WTC11 (cell line): ENCODE data around the gene PEAR1. TPM values are rescaled to one million over a fixed set of nuclear protein-coding genes. Genes with fewer than 3 reads are reported as not detected.

ENCODE experiments used
- ATAC-seq: fragments of 200-7000 bp; cut with Tn5 transposase; 2 replicates; pipeline ENCODE4 v1.10.0; 2021; ENCODE audit warnings: mild to moderate bottlenecking, moderate library complexity
- CTCF ChIA-PET: fragments of 300-600 bp; sonication (Branson Sonifier 250); formaldehyde crosslinking; loops from one replicate; lab custom pipeline; 2021; ENCODE audit warnings: antibody characterized with exemption; lab: Charles Lee
- POLR2A ChIA-PET: fragments of 350-600 bp; sonication (Branson Sonifier 250); formaldehyde crosslinking; loops from one replicate; lab custom pipeline; 2021; ENCODE audit warnings: antibody characterized with exemption; lab: Charles Lee
- DNase-seq: peaks from one replicate; pipeline ENCODE4 v3.0.0; 2021; ENCODE audit warnings: low spot score
- H3K27ac Mint-ChIP-seq: 2 replicates; pipeline ENCODE4 v1.8.0; 2021; ENCODE audit warnings: mixed read lengths
- H3K27me3 Mint-ChIP-seq: 2 replicates; pipeline ENCODE4 v1.8.0; 2021; ENCODE audit warnings: low read depth, mild to moderate bottlenecking, moderate library complexity, mixed read lengths
- H3K36me3 Mint-ChIP-seq: 2 replicates; pipeline ENCODE4 v1.8.0; 2021; ENCODE audit warnings: mixed read lengths
- H3K4me1 Mint-ChIP-seq: 2 replicates; pipeline ENCODE4 v1.8.0; 2022; ENCODE audit warnings: mixed read lengths
- H3K4me3 Mint-ChIP-seq: 2 replicates; pipeline ENCODE4 v1.8.0; 2021; ENCODE audit warnings: mild to moderate bottlenecking, moderate library complexity, mixed read lengths
- H3K9me3 Mint-ChIP-seq: 2 replicates; pipeline ENCODE4 v1.8.0; 2021; ENCODE audit warnings: mixed read lengths
- E2F1 ChIP-seq: sonication (generic); formaldehyde crosslinking; IDR thresholded peaks from 2 replicates; pipeline ENCODE4 v1.8.0; 2022; ENCODE audit warnings: mild to moderate bottlenecking, missing genetic modification reagents
- EMX1 ChIP-seq: fragments of 250-450 bp; sonication (Bioruptor Pico); IDR thresholded peaks from 2 replicates; pipeline ENCODE4 v1.8.0; 2021; ENCODE audit warnings: mild to moderate bottlenecking
- HMGXB4 ChIP-seq: sonication (generic); formaldehyde crosslinking; IDR thresholded peaks from 2 replicates; pipeline ENCODE4 v1.8.1; 2023; ENCODE audit warnings: mild to moderate bottlenecking, moderate library complexity, missing genetic modification reagents
- IRF1 ChIP-seq: sonication (generic); formaldehyde crosslinking; IDR thresholded peaks from 2 replicates; pipeline ENCODE4 v1.8.0; 2023; ENCODE audit warnings: missing genetic modification reagents
- JUN ChIP-seq: sonication (generic); formaldehyde crosslinking; IDR thresholded peaks from 2 replicates; pipeline ENCODE4 v1.8.0; 2023; ENCODE audit warnings: mild to moderate bottlenecking, missing genetic modification reagents
- KAT7 ChIP-seq: sonication (generic); formaldehyde crosslinking; IDR thresholded peaks from 2 replicates; pipeline ENCODE4 v1.8.1; 2023; ENCODE audit warnings: missing genetic modification reagents, mild to moderate bottlenecking, borderline replicate concordance
- MAX ChIP-seq: sonication (generic); formaldehyde crosslinking; IDR thresholded peaks from 2 replicates; pipeline ENCODE4 v1.8.0; 2022; ENCODE audit warnings: mild to moderate bottlenecking, missing genetic modification reagents
- NFATC4 ChIP-seq: fragments of 250-450 bp; sonication (Bioruptor Pico); IDR thresholded peaks from 2 replicates; pipeline ENCODE4 v1.9.0; 2021; ENCODE audit warnings: mild to moderate bottlenecking
- NR2C2 ChIP-seq: sonication (generic); formaldehyde crosslinking; IDR thresholded peaks from 2 replicates; pipeline ENCODE4 v1.8.0; 2022; ENCODE audit warnings: mild to moderate bottlenecking, missing genetic modification reagents
- PRDM15 ChIP-seq: sonication (generic); formaldehyde crosslinking; IDR thresholded peaks from 2 replicates; pipeline ENCODE4 v1.8.0; 2022; ENCODE audit warnings: missing genetic modification reagents
- SMAD4 ChIP-seq: sonication (generic); formaldehyde crosslinking; IDR thresholded peaks from 2 replicates; pipeline ENCODE4 v1.8.0; 2022; ENCODE audit warnings: mild to moderate bottlenecking, missing genetic modification reagents
- USF2 ChIP-seq: sonication (generic); formaldehyde crosslinking; IDR thresholded peaks from 2 replicates; pipeline ENCODE4 v1.8.1; 2023; ENCODE audit warnings: mild to moderate bottlenecking, missing genetic modification reagents, moderate library complexity
- ZNF219 ChIP-seq: sonication (generic); formaldehyde crosslinking; IDR thresholded peaks from 2 replicates; pipeline ENCODE4 v1.8.0; 2023; ENCODE audit warnings: missing genetic modification reagents, mild to moderate bottlenecking, borderline replicate concordance
- ZNF281 ChIP-seq: sonication (generic); formaldehyde crosslinking; IDR thresholded peaks from 2 replicates; pipeline ENCODE4 v1.8.0; 2023; ENCODE audit warnings: mild to moderate bottlenecking, missing genetic modification reagents
- ZNF423 ChIP-seq: fragments of 250-450 bp; sonication (Bioruptor Pico); IDR thresholded peaks from 2 replicates; pipeline ENCODE4 v2.1.2; 2022; ENCODE audit warnings: mild to moderate bottlenecking, moderate library complexity
- ZNF671 ChIP-seq: fragments of 250-450 bp; sonication (Bioruptor Pico); IDR thresholded peaks from 2 replicates; pipeline ENCODE4 v1.8.0; 2021; ENCODE audit warnings: mild to moderate bottlenecking
- ZSCAN18 ChIP-seq: fragments of 250-450 bp; sonication (Bioruptor Pico); IDR thresholded peaks from 2 replicates; pipeline ENCODE4 v2.1.2; 2022; ENCODE audit warnings: mild to moderate bottlenecking, moderate library complexity
- total RNA-seq: library from RNA; stranded (reverse); gene quantifications from 3 replicates; pipeline ENCODE4 v1.2.3, GENCODE V29; 2021

The PEAR1 gene
- total RNA-seq, 1 experiment from 2014 or later, result 1.6 TPM

- TF ChIP-seq MAX (CRISPR knock-in tag), result no peak
- TF ChIP-seq EMX1 (CRISPR knock-in tag), result no peak
- TF ChIP-seq NR2C2 (CRISPR knock-in tag), result no peak
- TF ChIP-seq HMGXB4 (CRISPR knock-in tag), result no peak
- no peak for TF ChIP-seq JUN
- TF ChIP-seq, all 79 proteins: peak for 0
Measured at GRCh38 chr1:156937883-156938282, 44.4 kb downstream of the PEAR1 start (continued).

- POLR2A ChIA-PET, result no interaction called here
- no peak for DNase-seq
- Mint-ChIP-seq H3K36me3 (peaks cover 39% of the 10 kb centered on the region), H3K4me1 (peaks cover 11% of the 10 kb centered on the region), H3K9me3 (no peaks in the 10 kb centered on the region), H3K27me3 (no peaks in the 10 kb centered on the region), H3K4me3 (no peak overlapping the region), H3K27ac (no peak overlapping the region)
- ATAC-seq, result no peak
- CTCF ChIA-PET, result interaction anchor here (1.9 to 2.2 kb wide), 2 partner anchors 28 to 135 kb away, joined by 6 to 7 read pairs; no protein-coding TSS in a partner anchor
- no peak for TF ChIP-seq USF2 (CRISPR knock-in tag)
- no peak for TF ChIP-seq SMAD4 (CRISPR knock-in tag)
- TF ChIP-seq ZNF219 (CRISPR knock-in tag), result no peak
- no peak for TF ChIP-seq NFATC4 (CRISPR knock-in tag)
- no peak for TF ChIP-seq PRDM15 (CRISPR knock-in tag)
- no peak for TF ChIP-seq E2F1 (CRISPR knock-in tag)
- TF ChIP-seq ZNF281 (CRISPR knock-in tag), result no peak
- TF ChIP-seq ZNF423 (CRISPR knock-in tag), result no peak
- no peak for TF ChIP-seq ZSCAN18 (CRISPR knock-in tag)
- no peak for TF ChIP-seq KAT7 (CRISPR knock-in tag)
- TF ChIP-seq ZNF671 (CRISPR knock-in tag), result no peak
- no peak for TF ChIP-seq IRF1 (CRISPR knock-in tag)
Measured at GRCh38 chr1:156938813-156939212, 45.3 kb downstream of the PEAR1 start.
